Stimulated activated CD8-positive, alpha-beta memory T cell treated with anti-CD3 and anti-CD28 coated beads, Interleukin-12 subunit alpha, Interleukin-12 subunit beta, amount 100 ng/mL, for 4 hours (primary cell): ENCODE measurements around the gene CORO2A.

ENCODE experiments used
- DNase-seq: peaks from one replicate; pipeline ENCODE4 v3.0.0-alpha.2; 2020; ENCODE audit warnings: low read depth

Gene CORO2A

GRCh38 chr9:98192503-98193335 is at the start of gene CORO2A:
Gene CORO2A, minus strand, starts transcription at chr9:98192637. Its CDS starts 34,977 bp downstream, at chr9:98157660.
- peak; percentile 58 for DNase-seq

- no peak for DNase-seq
Measured at GRCh38 chr9:98241357-98242300, 49.2 kb upstream of the CORO2A start.

- DNase-seq, result no peak
Measured at GRCh38 chr9:98240475-98240874, 48.0 kb upstream of the CORO2A start.

- no peak for DNase-seq
Measured at GRCh38 chr9:98236901-98237487, 44.6 kb upstream of the CORO2A start.

- no peak for DNase-seq
Measured at GRCh38 chr9:98235126-98235525, 42.7 kb upstream of the CORO2A start.

- DNase-seq, result no peak
Measured at GRCh38 chr9:98234245-98234825, 41.9 kb upstream of the CORO2A start.

- DNase-seq, result no peak
Measured at GRCh38 chr9:98232926-98233325, 40.5 kb upstream of the CORO2A start.

- no peak for DNase-seq
Measured at GRCh38 chr9:98231770-98232478, 39.5 kb upstream of the CORO2A start.

- no peak for DNase-seq
Measured at GRCh38 chr9:98230789-98231188, 38.4 kb upstream of the CORO2A start.

GRCh38 chr9:98230304-98230703 is 37.9 kb upstream of the CORO2A start:
- DNase-seq, result no peak

GRCh38 chr9:98229620-98230019 is 37.2 kb upstream of the CORO2A start:
- no peak for DNase-seq

- DNase-seq, result no peak
Measured at GRCh38 chr9:98229090-98229395, 36.6 kb upstream of the CORO2A start.

GRCh38 chr9:98228392-98229089 is 36.1 kb upstream of the CORO2A start:
- no peak for DNase-seq

GRCh38 chr9:98227883-98228282 is 35.4 kb upstream of the CORO2A start:
- no peak for DNase-seq

- no peak for DNase-seq
Measured at GRCh38 chr9:98226957-98227356, 34.5 kb upstream of the CORO2A start.

- DNase-seq, result no peak
Measured at GRCh38 chr9:98226516-98226915, 34.1 kb upstream of the CORO2A start.

- DNase-seq, result no peak
Measured at GRCh38 chr9:98225015-98225442, 32.6 kb upstream of the CORO2A start.

- no peak for DNase-seq
Measured at GRCh38 chr9:98222885-98223691, 30.7 kb upstream of the CORO2A start.

GRCh38 chr9:98220911-98221310 is 28.5 kb upstream of the CORO2A start:
- no peak for DNase-seq

- DNase-seq, result no peak
Measured at GRCh38 chr9:98219794-98220370, 27.4 kb upstream of the CORO2A start.
